Fibroblast of mammary gland (primary cell): ENCODE data around the gene PGAP2.
"Not testable (repeated sequence)": the region's sequence is repeated elsewhere in the genome, so short reads cannot be mapped to it uniquely, and the experiment has no call there.

Source experiments
- DNase-seq: peaks from one replicate; pipeline ENCODE4 v3.0.0-alpha.2; 2010; ENCODE audit warnings: low read depth
- H3K4me3 ChIP-seq: 2 replicates; pipeline ENCODE4 v1.5.1; 2011; ENCODE audit warnings: low read depth, mild to moderate bottlenecking, low read length, moderate library complexity; ENCODE audit not compliant: control insufficient read depth
- TF ChIP-seq, protein P1 (sequence below): conservative IDR thresholded peaks from 2 replicates; pipeline ENCODE4 v1.5.1; 2011; ENCODE audit warnings: low read depth, low read length, inconsistent platforms; ENCODE audit not compliant: control insufficient read depth, insufficient read depth

Gene PGAP2

GRCh38 chr11:3854977-3855807 lies 46.8 kb downstream of the PGAP2 start, which contains the start of gene STIM1:
STIM1 (plus strand) TSS chr11:3855664; CDS start chr11:3856271, 607 bp downstream.
- peak; percentile 90 for DNase-seq
- H3K4me3 ChIP-seq = peak within 1 kb of the TSS; percentile 80
- TF ChIP-seq, protein P1, sequence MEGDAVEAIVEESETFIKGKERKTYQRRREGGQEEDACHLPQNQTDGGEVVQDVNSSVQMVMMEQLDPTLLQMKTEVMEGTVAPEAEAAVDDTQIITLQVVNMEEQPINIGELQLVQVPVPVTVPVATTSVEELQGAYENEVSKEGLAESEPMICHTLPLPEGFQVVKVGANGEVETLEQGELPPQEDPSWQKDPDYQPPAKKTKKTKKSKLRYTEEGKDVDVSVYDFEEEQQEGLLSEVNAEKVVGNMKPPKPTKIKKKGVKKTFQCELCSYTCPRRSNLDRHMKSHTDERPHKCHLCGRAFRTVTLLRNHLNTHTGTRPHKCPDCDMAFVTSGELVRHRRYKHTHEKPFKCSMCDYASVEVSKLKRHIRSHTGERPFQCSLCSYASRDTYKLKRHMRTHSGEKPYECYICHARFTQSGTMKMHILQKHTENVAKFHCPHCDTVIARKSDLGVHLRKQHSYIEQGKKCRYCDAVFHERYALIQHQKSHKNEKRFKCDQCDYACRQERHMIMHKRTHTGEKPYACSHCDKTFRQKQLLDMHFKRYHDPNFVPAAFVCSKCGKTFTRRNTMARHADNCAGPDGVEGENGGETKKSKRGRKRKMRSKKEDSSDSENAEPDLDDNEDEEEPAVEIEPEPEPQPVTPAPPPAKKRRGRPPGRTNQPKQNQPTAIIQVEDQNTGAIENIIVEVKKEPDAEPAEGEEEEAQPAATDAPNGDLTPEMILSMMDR = peak; percentile 83

- H3K4me3 ChIP-seq = peak overlapping the region; percentile 66
- TF ChIP-seq, protein P1 = no peak
- no peak for DNase-seq
These were observed 47.6 kb downstream of the PGAP2 start for GRCh38 chr11:3855808-3856491.

DNA sequence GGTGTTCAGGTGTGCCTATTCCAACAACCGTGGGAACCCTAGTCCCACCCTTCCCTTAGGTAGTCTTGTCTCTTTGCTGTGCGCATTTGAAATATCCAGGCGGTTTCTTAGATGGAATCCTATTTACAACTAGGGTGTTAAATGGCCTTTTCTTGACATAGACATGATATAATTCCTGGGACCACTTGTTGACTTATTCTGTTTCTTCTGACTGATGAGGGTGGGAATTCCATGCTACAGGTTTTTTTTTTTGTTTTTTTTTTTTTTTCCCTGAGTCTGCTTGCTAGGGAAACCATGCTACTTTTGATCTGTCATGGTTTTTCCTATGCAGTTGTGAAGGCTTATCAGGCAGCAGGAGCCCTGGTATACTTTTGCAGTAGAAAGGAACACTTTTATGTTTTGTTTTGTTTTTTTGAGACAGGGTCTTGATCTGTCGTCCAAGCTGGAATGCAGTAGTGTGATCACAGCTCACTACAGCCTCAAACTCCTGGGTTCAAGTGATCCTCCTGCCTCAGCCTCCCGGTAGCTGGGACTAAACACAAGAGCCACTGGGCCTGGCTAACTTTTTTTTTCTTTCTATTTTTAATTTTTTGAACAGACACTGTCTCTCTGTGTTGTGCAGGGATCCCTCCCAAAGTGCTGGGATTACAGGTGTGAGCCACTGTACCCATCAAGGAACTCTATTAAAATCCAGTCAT lies 48.6 kb downstream of the PGAP2 start:
- H3K4me3 ChIP-seq = peak overlapping the region; percentile 66
- DNase-seq = no peak
- TF ChIP-seq, protein P1 = no peak

DNA sequence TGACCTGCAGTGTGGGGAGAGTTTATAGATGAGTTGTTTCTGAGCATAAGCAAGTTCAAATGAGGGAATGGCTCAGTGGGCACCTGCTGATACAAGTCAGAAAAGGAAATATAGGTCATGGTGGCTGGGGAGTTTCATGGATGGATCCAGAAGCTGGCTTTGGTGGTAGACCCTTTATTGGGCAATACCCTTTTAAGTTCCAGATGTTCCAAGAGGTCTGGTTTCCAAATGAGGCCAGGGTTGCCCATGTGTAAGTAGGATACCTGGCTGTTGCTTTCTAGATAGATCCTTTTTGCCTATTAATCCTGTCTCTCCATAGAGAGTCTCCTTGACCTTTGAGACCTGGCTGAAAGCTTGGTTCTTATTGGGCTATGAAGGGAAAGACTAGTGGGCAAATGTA lies 49.3 kb downstream of the PGAP2 start:
- TF ChIP-seq, protein P1 = no peak
- H3K4me3 ChIP-seq = no peak overlapping the region
- DNase-seq = no peak

DNA sequence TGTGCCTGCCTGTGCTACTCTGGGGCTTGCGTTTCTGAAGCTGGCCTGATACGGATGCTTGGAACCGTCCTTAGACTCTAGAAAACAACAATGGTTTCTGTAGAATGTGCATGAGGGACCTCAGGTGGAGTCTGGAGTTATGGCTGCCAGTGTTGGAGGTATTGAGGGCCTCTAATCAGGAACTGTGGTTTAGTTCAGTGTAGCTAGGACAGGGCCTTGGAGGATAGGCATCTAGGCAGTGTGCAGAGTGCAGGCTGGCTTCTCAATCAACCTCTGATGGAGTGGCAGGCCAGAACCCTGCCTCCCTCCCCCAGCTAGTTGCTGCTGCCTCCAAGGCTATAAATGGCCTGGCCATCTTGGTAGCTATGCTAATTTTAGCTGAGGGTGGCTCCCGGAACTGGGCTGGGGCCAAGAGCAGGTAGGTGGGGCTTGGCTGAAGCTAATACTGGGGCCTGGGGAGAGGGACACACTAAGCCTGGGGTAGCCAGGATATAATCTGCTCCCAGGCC lies 51.1 kb downstream of the PGAP2 start:
- DNase-seq = no peak
- TF ChIP-seq, protein P1 = no peak
- no peak overlapping the region for H3K4me3 ChIP-seq

- no peak for DNase-seq
- H3K4me3 ChIP-seq = no peak overlapping the region
- TF ChIP-seq, protein P1 = no peak
These were observed 52.0 kb downstream of the PGAP2 start for GRCh38 chr11:3860375-3860774.

- not testable (repeated sequence) for DNase-seq, H3K4me3 ChIP-seq
These were observed 52.6 kb downstream of the PGAP2 start for GRCh38 chr11:3860898-3861393.
